HEK293T (cell line): ENCODE data around the gene SLC35E1.

Experiments
- BHLHE40 ChIP-seq: fragments of 450-650 bp; IDR thresholded peaks from 2 replicates; pipeline ENCODE4 v1.6.1; 2016; ENCODE audit warnings: mild to moderate bottlenecking, moderate library complexity, borderline replicate concordance
- ELF4 ChIP-seq: fragments of 450-650 bp; IDR thresholded peaks from 2 replicates; pipeline ENCODE4 v1.6.1; 2017; ENCODE audit warnings: antibody characterized with exemption
- HDGF ChIP-seq: fragments of 450-650 bp; IDR thresholded peaks from 2 replicates; pipeline ENCODE4 v1.6.1; 2017; ENCODE audit warnings: antibody characterized with exemption, borderline replicate concordance
- L3MBTL2 ChIP-seq: fragments of 450-650 bp; conservative IDR thresholded peaks from 2 replicates; pipeline ENCODE4 v1.6.1; 2016; ENCODE audit warnings: mild to moderate bottlenecking
- SP1 ChIP-seq: fragments of 450-650 bp; IDR thresholded peaks from 2 replicates; pipeline ENCODE4 v1.6.1; 2017
- SUZ12 ChIP-seq: fragments of 450-650 bp; IDR thresholded peaks from 2 replicates; pipeline ENCODE4 v1.6.1; 2016; ENCODE audit warnings: mild to moderate bottlenecking
- ZNF384 ChIP-seq: fragments of 450-650 bp; IDR thresholded peaks from 2 replicates; pipeline ENCODE4 v1.6.1; 2016
- TF ChIP-seq, protein P1 (sequence below): fragments of 450-650 bp; IDR thresholded peaks from 2 replicates; pipeline ENCODE4 v1.6.1; 2016

DNA sequence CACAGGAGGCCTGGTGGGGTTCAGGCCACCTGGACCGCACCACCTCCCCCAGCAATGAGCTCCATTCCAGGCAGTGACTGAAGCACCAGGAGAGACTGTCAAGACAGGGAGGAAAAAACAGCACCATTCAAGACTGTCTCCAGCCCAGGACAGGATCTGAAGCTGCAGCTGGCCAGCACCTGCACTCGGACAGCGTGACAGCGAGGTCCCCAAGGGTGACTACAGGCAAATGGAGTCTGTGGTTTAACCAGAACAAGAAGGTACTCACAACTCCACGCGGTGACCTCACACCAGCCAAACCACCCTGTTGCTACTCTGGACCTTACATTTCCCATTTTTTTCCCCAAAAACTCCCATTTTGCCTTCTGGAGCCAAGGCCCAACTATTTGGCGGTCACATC lies 46.0 kb upstream of the SLC35E1 start:
- no peak for TF ChIP-seq ELF4
- TF ChIP-seq SP1: no peak
- no peak for TF ChIP-seq HDGF
- TF ChIP-seq ZNF384: no peak
- TF ChIP-seq, protein P1, sequence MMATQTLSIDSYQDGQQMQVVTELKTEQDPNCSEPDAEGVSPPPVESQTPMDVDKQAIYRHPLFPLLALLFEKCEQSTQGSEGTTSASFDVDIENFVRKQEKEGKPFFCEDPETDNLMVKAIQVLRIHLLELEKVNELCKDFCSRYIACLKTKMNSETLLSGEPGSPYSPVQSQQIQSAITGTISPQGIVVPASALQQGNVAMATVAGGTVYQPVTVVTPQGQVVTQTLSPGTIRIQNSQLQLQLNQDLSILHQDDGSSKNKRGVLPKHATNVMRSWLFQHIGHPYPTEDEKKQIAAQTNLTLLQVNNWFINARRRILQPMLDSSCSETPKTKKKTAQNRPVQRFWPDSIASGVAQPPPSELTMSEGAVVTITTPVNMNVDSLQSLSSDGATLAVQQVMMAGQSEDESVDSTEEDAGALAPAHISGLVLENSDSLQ: no peak
- TF ChIP-seq BHLHE40: no peak
- TF ChIP-seq SUZ12: no peak
- TF ChIP-seq L3MBTL2: no peak
